ENCODE results near the gene ST7L. TPM values are rescaled to one million over a fixed set of nuclear protein-coding genes. Genes with fewer than 3 reads are reported as not detected.

Gene ST7L
- total RNA-seq, 4 donors from 2014 or later, result 16.5 to 37.1 (median 27.8) TPM

GRCh38 chr1:112542206-112542973 is 76.6 kb downstream of the ST7L start:
- H3K4me3 ChIP-seq, result no peak overlapping the region
- TF ChIP-seq POLR2A (IDR thresholded peaks at IDR 0.05), result no peak
- H3K4me1 ChIP-seq, result peaks cover 0 to 4% of the 10 kb centered on the region in 2 donors
- no peak overlapping the region for H3K27ac ChIP-seq
- no peaks in the 10 kb centered on the region for H3K27me3 ChIP-seq
- no peak for DNase-seq
- H3K9me3 ChIP-seq, result no peaks in the 10 kb centered on the region
- intact Hi-C loops (cut with DNase I; ENCODE audit: low total_unique reads), result no loop called here
- no peaks in the 10 kb centered on the region for H3K36me3 ChIP-seq

DNA sequence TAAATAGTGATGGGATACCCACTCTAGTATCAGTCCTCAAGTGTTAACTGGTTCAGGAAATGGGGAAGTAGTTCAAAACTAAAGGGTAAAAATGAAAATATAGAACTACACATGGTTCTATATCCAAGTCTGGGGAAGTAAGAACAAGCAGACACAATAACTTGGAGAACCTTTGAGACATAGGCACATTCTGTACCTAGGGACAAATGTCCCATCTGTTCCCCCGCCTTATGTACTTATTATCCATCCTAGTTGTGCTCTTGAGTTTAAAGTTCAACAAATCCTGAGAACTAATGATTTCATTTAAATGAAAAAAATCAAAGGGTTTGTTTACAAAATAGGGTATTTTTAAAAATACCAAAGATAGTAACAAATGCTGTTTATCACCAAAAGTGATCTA is 77.6 kb downstream of the ST7L start:
- intact Hi-C loops (cut with DNase I; ENCODE audit: low total_unique reads), result no loop called here

DNA sequence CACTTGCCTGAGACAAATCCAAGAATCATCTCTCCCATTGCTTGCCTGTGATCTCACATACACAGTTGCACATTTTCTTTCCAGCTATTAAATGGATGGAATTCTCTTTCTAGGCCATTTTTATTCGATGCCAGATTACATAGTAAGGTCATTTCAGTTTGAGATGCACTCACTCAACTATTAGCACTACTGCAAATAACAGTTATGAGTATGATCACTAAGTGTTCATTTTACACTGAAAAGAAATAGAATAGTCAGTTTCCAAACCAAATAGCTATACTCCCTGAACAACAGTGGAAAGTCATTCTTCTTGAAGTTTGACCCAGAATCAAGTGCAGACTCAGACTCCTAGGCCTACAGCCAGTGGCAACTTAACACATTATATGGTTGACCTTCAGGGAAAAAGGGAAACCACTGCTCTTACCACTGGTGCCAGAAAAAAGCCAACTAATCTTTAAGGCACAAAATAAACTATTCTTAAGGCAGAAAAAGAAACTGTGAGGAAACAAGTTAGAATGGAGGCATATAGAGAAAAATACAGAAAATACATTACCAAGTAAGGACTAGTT is 78.6 kb downstream of the ST7L start:
- intact Hi-C loops (cut with DNase I; ENCODE audit: low total_unique reads), result no loop called here
- no peaks in the 10 kb centered on the region for H3K36me3 ChIP-seq
- H3K9me3 ChIP-seq, result no peaks in the 10 kb centered on the region
- DNase-seq, result no peak
- TF ChIP-seq POLR2A (IDR thresholded peaks at IDR 0.05), result no peak
- TF ChIP-seq, protein P1, sequence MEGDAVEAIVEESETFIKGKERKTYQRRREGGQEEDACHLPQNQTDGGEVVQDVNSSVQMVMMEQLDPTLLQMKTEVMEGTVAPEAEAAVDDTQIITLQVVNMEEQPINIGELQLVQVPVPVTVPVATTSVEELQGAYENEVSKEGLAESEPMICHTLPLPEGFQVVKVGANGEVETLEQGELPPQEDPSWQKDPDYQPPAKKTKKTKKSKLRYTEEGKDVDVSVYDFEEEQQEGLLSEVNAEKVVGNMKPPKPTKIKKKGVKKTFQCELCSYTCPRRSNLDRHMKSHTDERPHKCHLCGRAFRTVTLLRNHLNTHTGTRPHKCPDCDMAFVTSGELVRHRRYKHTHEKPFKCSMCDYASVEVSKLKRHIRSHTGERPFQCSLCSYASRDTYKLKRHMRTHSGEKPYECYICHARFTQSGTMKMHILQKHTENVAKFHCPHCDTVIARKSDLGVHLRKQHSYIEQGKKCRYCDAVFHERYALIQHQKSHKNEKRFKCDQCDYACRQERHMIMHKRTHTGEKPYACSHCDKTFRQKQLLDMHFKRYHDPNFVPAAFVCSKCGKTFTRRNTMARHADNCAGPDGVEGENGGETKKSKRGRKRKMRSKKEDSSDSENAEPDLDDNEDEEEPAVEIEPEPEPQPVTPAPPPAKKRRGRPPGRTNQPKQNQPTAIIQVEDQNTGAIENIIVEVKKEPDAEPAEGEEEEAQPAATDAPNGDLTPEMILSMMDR (IDR thresholded peaks at IDR 0.05), result no peak
- H3K4me3 ChIP-seq, result no peak overlapping the region
- H3K27ac ChIP-seq, result peak overlapping the region in 1 of 2 donors; percentile 16
- H3K27me3 ChIP-seq, result no peaks in the 10 kb centered on the region
- peaks cover 0 to 4% of the 10 kb centered on the region in 2 donors for H3K4me1 ChIP-seq

More for the DNA sequence above, 77.6 kb downstream of the ST7L start:
- H3K36me3 ChIP-seq, result no peaks in the 10 kb centered on the region
- H3K27ac ChIP-seq, result no peak overlapping the region
- no peaks in the 10 kb centered on the region for H3K27me3 ChIP-seq
- TF ChIP-seq POLR2A (IDR thresholded peaks at IDR 0.05), result no peak
- TF ChIP-seq, protein P1 (IDR thresholded peaks at IDR 0.05), result no peak
- H3K4me3 ChIP-seq, result no peak overlapping the region
- no peak for DNase-seq
- H3K4me1 ChIP-seq, result peaks cover 0 to 4% of the 10 kb centered on the region in 2 donors
- no peaks in the 10 kb centered on the region for H3K9me3 ChIP-seq

DNA sequence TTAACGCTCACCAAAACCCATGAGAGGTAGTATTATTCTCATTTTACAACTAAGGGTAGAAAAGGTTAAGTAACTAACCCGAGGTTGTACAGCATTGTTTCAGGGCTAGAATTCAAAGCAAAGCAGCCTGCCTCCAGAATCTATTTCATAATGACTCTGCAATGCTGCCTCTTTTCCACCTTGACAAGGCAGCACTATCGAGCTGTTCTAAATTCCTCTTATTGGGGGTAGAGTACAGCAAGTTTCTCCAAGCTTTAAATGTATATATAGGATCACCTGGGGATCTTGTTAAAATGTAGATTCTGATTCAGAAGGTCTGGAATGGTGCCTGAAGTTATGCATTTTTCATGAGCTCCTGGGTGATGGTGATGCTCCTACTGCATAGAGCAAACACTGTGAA is 80.1 kb downstream of the ST7L start:
- DNase-seq, result no peak
- H3K27me3 ChIP-seq, result no peaks in the 10 kb centered on the region
- TF ChIP-seq, protein P1 (IDR thresholded peaks at IDR 0.05), result no peak
- no peak for TF ChIP-seq POLR2A (IDR thresholded peaks at IDR 0.05)
- no peak overlapping the region for H3K4me3 ChIP-seq
- intact Hi-C loops (cut with DNase I; ENCODE audit: low total_unique reads), result no loop called here
- no peak overlapping the region for H3K27ac ChIP-seq
- no peaks in the 10 kb centered on the region for H3K36me3 ChIP-seq
- H3K4me1 ChIP-seq, result no peaks in the 10 kb centered on the region
- H3K9me3 ChIP-seq, result no peaks in the 10 kb centered on the region

DNA sequence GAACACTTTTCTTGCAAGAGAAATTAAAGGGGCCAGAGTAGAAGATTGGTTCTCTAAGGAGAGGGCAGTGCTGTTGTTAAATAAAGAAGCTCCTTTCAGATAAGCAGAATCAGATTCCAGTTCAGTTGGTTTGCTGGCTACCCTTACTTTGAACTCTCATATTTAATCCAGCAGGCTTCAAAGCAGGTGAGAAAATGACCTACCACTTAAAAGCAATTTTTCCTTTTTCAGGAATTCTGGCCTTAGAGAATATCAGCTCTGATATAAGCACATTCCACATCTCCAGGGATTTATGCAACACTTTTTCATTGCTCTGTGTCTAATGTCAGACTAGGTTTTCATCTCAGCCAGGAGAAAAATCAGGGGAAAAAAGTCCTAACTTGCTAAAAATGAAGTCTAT is 81.5 kb downstream of the ST7L start:
- Histone ChIP-seq H3K4me3 (no peak overlapping the region), H3K36me3 (no peaks in the 10 kb centered on the region), H3K27me3 (no peaks in the 10 kb centered on the region), H3K27ac (no peak overlapping the region), H3K4me1 (no peaks in the 10 kb centered on the region), H3K9me3 (no peaks in the 10 kb centered on the region)
- TF ChIP-seq, protein P1 (IDR thresholded peaks at IDR 0.05), result no peak
- no peak for TF ChIP-seq POLR2A (IDR thresholded peaks at IDR 0.05)
- intact Hi-C loops (cut with DNase I; ENCODE audit: low total_unique reads), result no loop called here
- no peak for DNase-seq

Data from uterus (tissue), 4 donors.